ENCODE results near the gene AKAP17A. TPM values are rescaled to one million over a fixed set of nuclear protein-coding genes. Genes with fewer than 3 reads are reported as not detected.

AKAP17A gene, protein sequence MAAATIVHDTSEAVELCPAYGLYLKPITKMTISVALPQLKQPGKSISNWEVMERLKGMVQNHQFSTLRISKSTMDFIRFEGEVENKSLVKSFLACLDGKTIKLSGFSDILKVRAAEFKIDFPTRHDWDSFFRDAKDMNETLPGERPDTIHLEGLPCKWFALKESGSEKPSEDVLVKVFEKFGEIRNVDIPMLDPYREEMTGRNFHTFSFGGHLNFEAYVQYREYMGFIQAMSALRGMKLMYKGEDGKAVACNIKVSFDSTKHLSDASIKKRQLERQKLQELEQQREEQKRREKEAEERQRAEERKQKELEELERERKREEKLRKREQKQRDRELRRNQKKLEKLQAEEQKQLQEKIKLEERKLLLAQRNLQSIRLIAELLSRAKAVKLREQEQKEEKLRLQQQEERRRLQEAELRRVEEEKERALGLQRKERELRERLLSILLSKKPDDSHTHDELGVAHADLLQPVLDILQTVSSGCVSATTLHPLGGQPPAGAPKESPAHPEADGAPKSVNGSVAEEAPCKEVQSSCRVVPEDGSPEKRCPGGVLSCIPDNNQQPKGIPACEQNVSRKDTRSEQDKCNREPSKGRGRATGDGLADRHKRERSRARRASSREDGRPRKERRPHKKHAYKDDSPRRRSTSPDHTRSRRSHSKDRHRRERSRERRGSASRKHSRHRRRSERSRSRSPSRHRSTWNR
- 12.9 and 20.9 TPM in 2 replicates for total RNA-seq (ENCODE audit: low replicate concordance)

DNA sequence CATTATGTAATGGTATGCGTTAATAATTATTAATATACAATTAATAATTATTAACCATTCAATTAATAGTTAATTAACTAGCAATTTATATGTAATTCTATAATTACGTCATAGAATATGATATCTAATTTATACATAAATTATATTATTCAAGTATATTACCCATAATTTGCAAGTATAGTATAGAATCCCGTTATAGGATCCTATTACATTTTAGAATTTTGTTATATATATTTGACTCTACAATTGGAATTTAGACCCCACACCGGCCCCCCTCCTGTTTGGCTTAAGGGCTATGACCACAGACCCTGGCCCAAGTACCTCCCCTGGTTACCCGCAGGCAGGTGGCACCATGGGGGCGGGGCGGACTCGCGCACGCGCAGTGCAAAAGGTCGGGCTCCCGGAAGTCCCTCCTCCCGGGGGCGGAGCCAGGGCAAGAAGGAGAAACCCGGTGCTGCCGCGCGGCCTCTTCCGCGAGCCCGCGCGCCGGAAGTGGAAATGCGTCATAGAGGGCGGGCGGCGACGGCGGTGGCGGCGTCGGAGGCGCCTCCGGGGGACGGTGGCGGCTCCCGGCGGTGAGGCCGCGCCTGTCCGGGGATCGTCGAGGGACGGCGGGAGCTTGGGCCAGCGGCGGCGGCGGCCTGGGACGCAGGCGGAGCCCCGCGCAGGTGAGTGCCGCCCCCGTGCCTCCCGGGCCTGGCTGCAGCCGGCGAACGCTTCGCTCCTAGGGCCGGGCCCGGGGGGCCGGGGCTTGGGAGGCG is at the start of gene AKAP17A:
Gene AKAP17A (plus strand): TSS at position 503 of the 761 bp plus-strand sequence. CDS start 1,859 bp downstream, outside the sequence.

GRCh38 chrX:1614927-1615326 is 23.5 kb downstream of the AKAP17A start, which contains the start of gene ASMT:
TSS of gene ASMT (plus strand) at chrX:1615059. CDS start at chrX:1615200, 141 bp downstream.

Other genes starting within 250 kb of the AKAP17A start
- gene SLC25A6, start 199.5 kb upstream of the AKAP17A start, total RNA-seq (ENCODE audit: low replicate concordance), result 212 and 361 TPM in 2 replicates
- 14.5 and 20.0 TPM in 2 replicates for gene ASMTL, start 138.7 kb upstream of the AKAP17A start, total RNA-seq (ENCODE audit: low replicate concordance)
- under 0.01 TPM in 1 of 2 replicates, not detected in the other for gene P2RY8, start 54.4 kb upstream of the AKAP17A start, total RNA-seq (ENCODE audit: low replicate concordance)
- gene ASMT, start 23.5 kb downstream of the AKAP17A start, total RNA-seq (ENCODE audit: low replicate concordance), result not detected in 2 replicates

All from smooth muscle cell of the coronary artery (primary cell).